Stimulated activated CD8-positive, alpha-beta memory T cell treated with anti-CD3 and anti-CD28 coated beads, Interleukin-7, amount 100 ng/mL, for 48 hours (primary cell): ENCODE data around the gene SAP30BP.
"Not testable (repeated sequence)": the region's sequence is repeated elsewhere in the genome, so short reads cannot be mapped to it uniquely, and the experiment has no call there.

ENCODE experiments used
- DNase-seq, 2 donors: peaks; one replicate each; pipeline ENCODE4 v3.0.0-alpha.2; 2020; ENCODE audit warnings: low read depth in 1 of 2; ENCODE audit errors: extremely low read depth in 1 of 2

Gene SAP30BP

DNA sequence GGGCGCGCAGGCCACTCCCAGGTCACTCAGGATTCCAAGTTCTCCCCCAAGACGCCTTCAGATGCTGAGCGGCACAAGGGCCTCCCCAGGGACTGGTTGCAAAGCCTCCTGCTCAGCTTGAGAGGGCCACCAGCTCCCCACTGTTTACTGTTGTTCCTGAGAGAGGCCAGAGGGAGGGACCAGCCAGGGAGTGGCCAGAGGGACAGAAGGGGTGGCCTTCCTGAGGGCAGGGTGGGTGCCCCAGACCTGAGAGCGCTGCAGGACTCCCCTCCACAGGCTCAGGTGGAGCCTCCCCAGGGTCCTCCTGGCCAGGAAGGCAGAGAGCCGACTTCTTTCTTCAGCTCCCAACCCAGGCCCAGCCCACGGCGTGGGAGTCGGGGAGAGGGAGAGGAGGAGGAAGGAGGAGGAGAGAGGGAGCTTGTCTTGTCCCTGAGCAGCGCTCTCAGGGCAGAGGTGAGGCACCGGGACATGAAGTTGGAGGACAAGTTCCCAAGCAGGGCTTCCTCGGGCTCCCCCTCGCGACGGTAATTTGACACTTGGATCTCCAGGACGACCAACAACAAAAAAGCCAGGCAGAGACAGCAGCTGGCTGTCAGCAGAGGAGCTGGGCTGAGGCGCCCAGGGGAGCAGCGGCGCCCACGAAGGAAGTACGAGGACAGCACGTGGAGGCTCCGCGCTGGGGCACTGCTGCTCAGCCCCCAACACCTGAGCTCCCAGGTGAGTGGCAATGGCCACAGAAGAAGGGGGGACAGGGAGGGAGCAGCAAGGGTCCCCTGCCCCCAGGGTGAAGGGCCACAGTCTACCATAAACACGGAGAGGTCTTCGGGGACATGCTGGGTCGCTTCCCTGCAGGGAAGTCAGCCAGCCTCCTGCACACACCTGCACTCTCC, 33.4 kb upstream of the SAP30BP start:
- no peak for DNase-seq

DNA sequence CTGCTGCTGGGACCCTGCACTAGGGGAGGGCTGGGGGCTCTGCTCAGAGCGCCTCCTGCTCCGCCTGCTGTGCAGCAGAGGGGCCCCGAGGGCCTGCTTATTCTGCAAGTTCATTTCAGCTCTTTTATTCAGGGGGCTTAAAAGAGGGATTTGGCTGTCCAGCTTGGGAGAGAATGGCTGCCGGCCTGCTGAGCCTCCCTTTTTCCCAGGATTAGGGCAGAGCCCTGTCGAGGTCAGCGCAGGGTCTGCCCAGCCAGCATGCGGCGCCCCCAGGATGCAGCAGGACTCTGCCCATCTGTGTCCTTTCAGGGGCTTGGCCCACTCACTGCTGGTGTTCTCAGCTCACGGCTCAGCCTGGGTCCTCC, 32.8 kb upstream of the SAP30BP start:
- DNase-seq = no peak

DNA sequence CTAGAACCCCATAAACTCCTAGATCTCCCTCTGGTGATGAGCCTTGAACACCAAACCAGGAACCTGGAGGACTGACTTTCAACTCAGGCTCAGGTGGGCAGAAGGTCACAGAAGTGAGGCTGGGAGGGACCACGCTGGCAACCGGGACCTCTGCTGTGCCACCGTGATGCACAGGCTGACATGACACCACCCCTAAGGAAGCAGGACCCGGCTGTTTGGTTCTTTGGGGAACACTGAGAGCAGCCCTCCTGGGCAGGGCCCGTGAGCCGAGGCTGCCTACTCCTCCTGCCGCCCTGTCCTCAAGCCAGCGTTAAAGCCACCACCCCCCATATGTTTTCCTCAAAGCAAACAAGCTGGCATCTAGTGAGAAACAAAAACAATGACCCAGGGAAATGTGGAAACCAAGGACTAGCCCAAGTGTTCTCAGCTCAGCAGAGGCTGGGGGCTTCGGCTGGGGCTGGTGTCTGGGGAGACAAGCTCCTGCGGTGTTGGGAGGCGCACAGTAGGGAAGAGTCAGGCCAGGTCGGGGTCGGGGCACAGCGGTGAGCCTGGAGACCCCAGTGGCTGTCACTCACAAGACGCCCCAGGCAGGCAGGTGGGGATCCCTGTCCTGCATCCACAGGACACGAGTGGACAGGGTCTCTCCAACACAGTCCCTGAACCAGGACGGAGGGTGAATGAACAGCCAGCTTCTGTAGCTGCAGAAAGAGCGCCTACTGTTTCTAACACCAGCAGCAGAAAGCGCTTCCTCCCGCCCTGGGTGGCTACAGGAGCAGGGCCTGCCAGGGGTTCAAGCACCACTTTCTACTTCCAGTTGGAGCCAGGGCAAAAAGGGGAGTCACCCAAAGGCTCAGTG, 32.2 kb upstream of the SAP30BP start:
- no peak for DNase-seq

- DNase-seq = no peak
Observed at GRCh38 chr17:75635610-75636202, 31.4 kb upstream of the SAP30BP start.

DNA sequence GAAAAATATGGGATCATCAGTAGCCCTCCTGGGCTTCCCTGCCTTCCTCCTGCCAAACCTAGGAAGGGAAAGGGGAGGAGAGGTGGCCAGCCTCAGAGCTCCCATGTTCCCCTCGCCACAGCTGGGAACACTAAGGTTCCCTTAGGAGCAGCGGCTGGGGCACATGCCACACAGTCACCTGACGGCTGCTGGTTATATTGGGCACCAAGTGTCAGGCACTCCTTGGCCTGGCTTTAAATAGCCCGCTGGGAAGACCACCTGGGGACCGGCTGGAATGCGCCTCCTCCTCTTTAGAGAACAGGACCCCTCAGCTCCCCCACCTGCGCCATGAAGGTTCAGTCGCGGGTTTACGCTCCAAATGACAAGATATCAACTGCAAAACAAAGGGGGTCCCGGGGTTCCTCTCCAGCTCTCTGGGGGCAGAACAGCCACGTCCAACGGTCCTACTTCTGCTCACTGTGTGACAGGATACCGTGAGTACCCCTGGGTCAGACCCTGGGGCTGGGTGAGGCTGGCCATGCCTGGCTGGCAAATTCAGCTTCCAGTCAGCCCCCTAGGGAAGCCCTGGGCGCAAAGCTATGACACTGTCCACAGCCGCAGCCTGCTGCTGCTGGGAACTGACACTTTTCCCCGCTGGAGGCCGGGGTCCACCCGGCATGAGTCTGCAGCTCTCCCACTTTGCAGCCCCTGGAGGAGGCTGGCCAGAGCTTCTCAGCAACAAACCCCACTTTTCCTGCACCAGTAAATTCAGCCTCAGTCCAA, 30.6 kb upstream of the SAP30BP start:
- no peak for DNase-seq

- DNase-seq = no peak
Observed at GRCh38 chr17:75637143-75637538, 30.0 kb upstream of the SAP30BP start.

GRCh38 chr17:75637551-75637950, 29.6 kb upstream of the SAP30BP start:
- no peak for DNase-seq

DNA sequence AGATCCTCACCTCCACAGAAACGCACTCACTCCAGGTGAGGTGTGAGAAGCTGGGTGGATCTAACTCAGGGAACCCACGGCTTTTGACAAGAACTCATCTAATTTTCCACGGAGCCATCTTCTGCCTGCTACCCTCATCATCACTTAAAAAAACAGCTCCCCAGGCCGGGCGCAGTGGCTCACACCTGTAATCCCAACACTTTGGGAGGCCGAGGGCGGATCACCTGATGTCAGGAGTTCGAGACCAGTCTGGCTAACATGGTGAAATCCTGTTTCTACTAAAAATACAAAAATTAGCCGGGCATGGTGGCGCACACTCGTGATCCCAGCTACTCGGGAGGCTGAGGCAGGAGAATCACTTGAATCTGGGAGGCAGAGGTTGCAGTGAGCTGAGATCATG, 29.1 kb upstream of the SAP30BP start:
- DNase-seq = not testable (repeated sequence)

GRCh38 chr17:75638893-75639292, 28.2 kb upstream of the SAP30BP start:
- no peak for DNase-seq

DNA sequence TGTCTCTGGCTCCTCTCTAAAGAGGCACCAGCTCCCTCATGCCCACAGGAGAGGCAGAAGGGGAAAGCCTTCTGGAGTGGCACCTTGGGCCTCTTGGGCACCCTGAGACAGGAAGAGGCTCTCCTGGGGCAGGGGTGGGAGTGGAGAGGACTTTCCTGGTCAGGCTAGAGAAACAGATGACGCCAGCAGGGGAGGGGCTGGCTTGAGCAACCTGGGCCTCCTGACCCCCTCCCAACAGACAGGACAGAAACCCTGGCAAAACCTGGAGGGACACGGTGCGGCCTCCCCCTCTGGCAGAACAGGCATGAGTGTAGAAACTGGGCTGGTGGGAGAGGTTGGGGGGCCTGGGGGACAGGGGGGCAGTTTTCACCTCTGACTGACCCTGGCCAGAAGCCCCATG, 27.8 kb upstream of the SAP30BP start:
- DNase-seq = no peak

GRCh38 chr17:75639771-75640555, 27.2 kb upstream of the SAP30BP start:
- DNase-seq = no peak

DNA sequence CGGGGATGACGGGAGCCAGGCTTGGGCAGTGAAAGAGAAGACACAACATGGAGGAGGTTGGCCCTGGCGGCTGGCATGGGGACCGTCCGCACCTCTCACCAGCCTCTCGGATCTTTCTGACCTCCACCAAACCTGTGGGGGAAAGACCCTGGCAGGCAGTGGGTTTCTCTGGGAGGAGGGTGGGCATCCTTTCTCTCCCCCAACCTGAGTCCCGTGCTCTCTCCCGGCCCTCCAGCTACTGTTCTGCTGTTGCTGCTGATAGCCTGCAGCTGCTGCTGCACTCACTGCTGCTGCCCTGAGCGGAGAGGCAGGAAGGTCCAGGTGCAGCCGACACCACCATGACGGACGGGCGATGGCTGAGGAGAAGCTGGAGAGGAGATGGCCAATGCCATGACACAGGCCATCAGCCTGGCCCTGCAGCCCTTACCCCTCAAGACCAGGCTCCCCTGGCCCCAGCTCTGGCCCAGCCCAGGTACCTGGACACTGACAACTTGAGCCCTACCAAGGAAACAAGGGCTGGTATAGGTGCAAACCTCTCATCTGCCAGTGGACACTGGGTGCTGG, 26.5 kb upstream of the SAP30BP start:
- no peak for DNase-seq

GRCh38 chr17:75641343-75641742, 25.8 kb upstream of the SAP30BP start:
- no peak for DNase-seq

DNA sequence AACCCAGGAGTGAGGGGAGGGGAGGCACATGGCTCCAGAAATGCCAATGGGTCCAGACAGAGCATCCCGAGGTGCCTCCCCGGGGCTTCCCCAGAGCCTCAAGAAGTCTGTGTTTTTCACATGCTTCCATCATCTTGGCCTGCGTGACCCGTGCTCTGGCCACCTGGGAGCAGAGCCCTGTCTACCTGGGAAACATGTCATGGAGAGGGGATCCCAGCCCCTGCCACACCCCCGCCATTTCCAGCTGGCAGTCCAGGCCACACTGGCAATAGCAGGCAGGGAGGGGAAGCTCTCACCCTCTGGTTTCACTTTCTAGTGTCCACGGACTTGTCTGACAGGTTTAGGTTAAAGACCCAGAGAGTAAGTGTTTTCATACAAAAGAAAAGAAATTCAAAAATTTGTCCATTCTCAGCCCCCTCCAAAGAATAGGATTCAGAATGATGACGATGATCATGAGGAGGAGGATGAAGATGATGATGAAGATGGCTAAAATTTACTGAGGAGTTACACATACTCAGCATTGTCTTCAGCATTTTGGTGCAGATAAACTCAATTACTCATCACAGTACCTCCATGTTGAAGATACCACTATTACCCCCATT, 24.9 kb upstream of the SAP30BP start:
- DNase-seq = no peak

- DNase-seq = no peak
Observed at GRCh38 chr17:75642784-75643642, 24.1 kb upstream of the SAP30BP start.

DNA sequence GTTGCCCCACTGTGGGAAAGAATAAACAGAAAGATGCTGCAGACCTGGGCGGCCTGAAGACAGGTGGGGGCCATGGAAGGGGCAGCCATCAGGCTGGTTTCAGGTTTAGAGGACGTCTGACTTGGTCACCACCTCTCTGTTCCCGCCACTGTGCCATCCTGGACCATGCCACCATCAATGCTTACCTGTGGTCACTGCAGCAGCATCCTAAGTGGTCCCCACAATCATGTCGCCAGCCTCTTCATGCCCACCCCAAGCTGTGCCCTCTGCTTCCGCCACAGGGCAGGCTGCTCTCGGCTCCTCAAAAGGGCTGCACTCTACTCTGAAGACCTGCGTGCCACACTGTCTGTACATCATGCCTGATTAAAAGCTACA, 23.5 kb upstream of the SAP30BP start:
- no peak for DNase-seq

DNA sequence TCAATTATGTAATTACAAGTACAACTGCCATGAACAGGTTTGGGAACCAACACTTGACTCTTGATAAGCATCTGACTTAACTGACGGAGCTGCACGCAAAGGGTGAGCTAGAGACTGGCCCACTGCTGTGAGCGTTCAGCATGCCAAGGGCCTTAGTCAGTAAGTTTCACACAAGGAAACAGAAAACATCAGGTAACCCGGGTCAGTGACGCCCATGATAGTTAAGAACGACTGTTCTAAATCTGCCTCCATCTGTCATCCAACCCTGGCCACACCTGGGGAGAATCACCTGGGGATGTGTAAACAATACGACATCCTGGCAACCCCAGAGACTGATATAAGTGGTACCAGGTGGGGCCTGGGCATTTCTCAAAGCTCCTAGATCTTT, 21.6 kb upstream of the SAP30BP start:
- no peak for DNase-seq

GRCh38 chr17:75645889-75646637, 21.1 kb upstream of the SAP30BP start:
- no peak for DNase-seq
